NCI-H524 (cell line): ENCODE results near the gene CD53.
"Not testable (repeated sequence)": the region's sequence is repeated elsewhere in the genome, so short reads cannot be mapped to it uniquely, and the experiment has no call there.

Experiments
- DNase-seq, 2 experiments: peaks; one replicate each; lab custom pipeline; 2025; lab: John Stamatoyannopoulos, UW

CD53 gene, protein sequence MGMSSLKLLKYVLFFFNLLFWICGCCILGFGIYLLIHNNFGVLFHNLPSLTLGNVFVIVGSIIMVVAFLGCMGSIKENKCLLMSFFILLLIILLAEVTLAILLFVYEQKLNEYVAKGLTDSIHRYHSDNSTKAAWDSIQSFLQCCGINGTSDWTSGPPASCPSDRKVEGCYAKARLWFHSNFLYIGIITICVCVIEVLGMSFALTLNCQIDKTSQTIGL

DNA sequence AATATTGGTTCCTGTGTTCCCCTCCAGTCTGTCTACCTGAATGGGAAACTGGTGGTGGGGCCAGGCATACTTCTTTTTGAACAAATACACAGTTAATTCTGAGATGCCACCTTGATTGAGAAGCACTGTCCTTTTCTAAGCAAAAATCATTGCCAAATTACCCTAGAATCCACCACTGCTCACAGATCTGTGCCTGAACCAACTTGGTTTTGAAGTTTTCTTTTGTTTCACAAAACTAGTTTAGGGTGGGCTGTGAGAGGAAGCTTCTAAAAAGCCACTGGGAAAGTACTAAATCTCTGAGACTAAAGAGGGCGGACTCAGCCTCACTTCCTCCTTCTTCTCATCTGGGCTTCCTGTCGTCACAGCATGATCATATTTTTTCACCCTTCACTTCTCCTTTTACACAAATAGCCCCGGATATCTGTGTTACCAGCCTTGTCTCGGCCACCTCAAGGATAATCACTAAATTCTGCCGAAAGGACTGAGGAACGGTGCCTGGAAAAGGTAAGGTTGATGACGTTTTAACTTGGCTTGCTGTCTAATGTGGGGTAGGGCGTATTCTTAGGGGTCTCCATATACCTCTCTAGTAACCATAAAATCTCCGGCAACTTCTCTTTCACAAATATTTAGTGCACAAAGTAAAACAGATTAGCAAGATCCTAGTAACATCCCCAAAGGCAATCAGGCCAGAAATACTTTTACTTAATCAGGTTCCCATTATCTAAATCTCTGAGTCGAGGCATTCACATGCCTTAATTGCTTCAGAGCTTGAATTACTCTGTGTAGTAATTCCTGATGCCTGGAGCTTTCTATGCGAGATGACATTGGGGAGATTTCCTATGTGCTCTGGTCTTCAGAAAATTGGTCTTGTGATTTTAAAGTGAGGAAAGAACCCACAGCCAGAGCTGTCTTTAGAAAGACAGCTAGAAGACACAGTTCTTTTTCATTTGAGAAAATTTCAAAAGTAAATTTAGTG lies at the start of gene CD53:
Gene CD53, plus strand, starts transcription at position 404 of the 976 bp plus-strand sequence. CDS start 18,261 bp downstream, outside the sequence.
- DNase-seq, result no peak

DNA sequence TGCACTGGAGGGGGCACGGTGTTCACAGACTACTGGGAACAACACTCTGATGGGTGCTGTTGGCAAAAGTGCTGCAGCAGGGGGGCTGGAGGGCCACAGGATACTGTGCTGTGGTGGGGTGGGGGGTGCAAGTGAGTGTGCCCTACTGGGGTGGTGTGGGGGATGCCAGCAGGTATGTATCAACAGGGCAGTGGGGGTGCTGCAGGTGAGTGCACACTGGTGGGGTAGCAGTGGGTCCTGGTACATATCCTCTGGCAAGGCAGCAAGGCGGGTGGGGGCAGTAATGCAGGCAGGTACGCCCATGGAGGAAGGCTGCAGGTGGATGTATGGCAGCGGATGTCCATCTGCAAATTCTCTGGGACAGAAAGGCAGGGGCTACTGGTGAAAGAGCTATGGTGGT lies 48.8 kb upstream of the CD53 start:
- no peak for DNase-seq

DNA sequence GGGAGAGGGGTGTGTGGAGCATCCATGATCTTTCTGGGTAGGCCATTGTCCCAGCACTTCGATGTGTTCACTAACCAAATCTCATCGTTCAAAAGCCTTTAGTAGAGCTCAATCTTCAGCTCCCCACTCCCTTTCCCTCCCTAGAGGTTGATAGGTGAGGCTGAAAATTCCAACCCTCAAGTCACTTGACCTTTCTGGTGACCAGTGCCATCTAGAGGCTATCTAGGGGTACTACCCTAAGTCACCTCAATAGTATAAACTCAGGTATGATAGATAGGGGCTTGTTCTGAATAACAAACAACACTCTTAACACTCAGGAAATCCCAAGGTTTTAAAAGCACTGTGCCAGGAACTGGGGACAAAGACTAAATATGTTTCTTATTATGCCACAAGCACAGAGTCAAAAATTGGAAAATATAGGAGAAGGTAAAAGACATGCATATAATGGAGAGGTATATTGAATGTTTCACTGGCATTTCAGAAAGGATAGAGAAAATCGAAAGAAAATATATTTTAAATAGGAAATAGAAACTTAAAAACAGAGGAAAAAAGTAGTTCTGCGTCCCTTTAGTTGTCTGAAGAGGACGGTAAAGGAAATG lies 42.9 kb upstream of the CD53 start:
- peak; percentile 43 to 81 for DNase-seq

DNA sequence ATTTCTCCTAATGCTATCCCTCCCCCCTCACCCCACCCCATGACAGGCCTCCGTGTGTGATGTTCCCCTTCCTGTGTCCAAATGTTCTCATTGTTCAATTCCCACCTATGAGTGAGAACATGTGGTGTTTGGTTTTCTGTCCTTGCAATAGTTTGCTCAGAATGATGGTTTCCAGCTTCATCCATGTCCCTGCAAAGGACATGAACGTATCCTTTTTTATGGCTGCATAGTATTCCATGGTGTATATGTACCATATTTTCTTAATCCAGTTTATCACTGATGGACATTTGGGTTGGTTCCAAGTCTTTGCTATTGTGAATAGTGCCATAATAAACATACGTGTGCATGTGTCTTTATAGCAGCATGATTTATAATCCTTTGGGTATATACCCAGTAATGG lies 39.2 kb upstream of the CD53 start:
- not testable (repeated sequence) for DNase-seq

DNA sequence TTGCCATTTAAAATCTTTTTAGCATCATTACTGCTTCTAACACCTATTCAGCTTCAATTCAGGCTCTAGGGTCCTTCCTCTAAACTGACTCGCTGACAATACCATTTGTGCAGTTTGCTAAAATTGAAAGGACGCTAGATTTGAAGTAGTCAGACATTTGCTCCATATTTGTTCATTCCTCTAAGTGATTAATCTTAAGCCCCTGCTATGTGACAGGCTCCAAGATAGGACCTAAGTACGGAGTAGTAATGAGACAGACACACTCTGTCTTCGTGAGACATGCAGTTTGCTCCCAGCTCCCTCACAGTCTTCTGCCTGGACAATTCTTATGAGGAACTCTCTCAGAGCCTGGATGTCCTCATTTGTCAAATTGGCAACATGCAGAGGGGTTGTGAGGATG lies 26.1 kb upstream of the CD53 start:
- DNase-seq, result no peak

DNA sequence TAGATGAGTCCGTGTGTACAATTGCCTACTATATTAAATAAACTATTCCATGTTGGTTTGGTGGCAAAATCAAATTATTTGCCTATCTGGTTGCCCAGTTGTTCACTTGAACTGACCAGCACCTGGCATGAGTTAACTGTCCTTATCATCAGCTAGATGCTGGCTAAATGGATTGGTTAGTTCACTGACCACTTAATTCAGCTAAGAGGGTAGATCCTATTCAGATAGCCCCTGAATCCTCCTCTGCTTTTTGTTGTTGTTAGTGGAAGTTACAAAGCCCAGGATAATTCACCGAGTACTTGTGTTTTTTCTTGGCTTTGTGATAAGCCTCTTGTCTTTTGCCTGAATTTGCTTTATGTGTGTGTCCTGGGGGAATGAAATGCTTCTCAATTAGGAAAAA lies 22.8 kb upstream of the CD53 start:
- DNase-seq, result no peak

DNA sequence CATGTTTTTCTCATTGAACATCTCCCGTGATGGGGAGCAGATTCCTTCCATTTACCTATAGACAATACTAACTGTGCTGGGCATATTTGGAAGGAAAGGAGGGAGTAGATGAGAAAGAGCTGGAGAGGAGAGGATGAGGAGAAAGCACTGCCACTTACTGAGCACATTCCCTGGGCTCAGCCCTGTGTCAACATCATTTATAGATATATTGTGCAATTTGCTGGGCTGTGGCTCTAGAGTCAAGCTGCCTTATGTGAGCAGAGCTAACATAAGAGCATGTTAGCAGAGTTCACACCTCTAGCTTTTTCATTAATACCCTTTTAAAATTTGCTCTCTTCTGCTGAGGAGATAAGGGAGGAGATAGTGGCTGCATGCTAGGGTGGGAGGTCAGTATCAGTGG lies 22.3 kb upstream of the CD53 start:
- DNase-seq, result no peak

DNA sequence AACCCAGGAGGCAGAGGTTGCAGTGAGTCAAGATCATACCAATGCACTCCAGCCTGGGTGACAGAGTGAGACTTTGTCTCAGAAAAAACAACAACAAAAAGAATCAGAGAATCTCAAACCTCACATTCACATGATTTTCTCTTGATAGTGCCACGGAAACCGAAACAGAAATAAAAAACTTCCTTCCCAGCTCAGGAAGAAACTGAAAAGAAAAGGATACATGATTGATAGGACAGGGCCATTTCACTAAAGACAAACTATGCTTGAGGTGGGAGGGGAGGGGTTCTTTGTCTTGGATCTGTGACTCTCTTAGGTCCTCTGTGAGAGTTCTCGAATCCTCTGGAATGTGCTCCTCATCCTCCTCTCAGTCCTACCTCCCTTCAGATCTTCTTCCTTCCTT lies 19.8 kb upstream of the CD53 start:
- no peak for DNase-seq

DNA sequence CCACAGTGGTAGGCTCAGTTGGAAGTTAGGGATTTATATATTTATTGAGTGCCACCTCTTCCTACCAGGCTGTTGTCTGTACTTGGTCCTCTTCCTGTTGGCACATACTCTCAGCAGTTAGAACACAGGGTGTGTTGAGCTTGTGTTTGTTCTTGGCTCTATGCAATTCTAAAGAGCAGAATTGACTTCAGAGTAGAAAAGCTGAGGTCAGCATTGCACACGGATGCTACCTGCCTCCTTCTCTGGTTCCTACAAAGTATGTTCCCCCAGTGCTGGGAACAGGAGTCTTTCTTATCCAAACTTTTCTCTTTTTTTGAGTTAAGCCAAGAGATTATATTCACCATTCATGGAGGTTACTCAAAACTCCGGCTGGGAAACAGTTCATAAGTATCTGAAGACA lies 16.5 kb upstream of the CD53 start:
- no peak for DNase-seq

DNA sequence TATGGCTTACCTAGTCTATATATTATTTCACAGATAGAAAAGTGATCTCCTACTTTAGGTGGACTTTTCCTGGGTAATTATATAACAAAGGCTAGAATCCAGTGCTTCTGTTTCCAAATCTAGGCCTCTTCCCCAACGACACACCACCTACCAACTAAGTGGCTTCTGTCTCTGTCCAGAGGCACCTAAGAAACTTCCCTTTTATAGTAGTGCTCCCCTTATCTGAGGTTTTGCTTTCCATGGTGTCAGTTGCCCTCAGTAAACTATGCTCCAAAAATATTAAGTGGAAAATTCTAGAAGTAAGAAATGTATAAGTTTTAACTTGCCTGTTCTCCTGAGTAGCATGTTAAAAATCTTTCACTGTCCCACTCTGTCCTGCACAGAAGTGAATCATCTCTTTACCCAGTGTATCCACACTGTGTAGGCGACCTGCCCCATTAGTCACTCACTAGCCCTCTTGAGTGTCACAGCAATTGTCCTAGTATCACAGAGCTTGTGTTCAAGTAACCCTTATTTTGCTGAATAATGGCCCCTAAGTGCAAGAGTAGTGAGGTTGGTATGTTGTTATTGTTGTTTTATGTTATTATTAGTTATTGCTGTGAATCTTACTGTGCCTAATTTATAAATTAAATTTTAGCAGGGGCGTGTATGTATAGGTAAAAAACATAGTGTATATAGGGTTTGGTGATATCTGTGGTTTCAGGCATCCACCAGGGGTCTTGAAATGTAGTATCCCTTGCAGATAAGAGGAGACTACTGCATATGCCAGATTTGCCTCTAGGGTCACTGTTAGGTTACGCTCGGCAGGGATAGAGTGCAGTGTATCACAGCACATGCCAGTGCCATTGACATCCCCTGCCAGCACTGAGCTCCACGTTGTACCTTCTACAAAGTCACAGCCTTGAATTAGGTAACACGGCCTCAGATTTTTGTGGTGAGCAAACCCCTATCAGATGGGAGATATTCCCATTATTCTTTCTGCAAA lies 14.7 kb upstream of the CD53 start:
- no peak for DNase-seq

DNA sequence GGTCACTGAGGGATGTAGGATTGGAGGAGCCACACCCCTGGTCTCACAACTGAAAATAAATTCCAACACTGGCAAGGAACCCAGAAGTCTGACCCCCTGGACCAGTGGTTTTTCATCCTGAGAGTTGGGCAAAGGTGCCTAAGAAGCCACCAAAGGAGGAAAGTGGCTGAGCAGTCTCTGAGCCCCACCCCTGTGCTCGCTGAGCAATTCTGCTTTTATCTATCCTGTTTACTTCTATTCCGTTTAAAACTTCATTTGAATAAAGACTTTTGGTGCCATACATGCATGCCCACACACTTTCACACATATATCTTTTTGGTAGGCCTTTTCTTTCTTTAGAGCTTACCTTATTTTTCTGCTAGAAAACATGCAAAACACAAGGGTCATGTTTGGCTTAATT lies 13.9 kb upstream of the CD53 start:
- DNase-seq, result no peak

DNA sequence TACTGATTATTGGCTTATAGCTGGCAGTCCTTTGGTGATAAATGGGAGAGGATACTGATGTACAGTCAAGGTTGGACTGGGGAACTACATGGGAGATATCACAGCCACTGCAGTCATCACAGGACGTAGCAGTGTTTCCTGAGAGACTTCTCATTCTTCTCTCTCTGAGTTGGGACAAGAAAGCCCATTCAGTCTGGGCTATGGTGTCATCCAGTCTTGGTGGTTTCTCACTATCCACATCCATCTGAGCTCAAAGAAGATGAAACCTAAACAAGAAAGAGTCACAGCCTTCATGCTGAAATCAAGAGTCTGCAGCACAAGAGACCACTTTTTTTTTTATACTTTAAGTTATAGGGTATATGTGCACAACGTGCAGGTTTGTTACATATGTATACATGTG lies 12.8 kb upstream of the CD53 start:
- no peak for DNase-seq

DNA sequence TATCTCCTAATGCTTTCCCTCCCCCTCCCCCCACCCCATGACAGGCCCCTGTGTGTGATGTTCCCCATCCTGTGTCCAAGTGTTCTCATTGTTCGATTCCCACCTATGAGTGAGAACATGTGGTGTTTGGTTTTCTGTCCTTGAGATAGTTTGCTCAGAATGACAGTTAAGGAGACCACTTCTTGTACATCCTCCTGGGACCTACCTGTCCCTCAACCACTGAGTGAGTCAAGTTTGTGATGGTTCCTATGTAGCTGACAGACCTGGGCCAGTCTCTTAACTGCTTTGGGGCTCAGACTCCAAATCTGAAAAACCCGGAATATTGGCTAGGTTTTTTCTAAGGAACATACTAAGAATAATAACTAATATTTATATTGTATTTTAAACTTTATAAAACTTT lies 12.3 kb upstream of the CD53 start:
- not testable (repeated sequence) for DNase-seq

DNA sequence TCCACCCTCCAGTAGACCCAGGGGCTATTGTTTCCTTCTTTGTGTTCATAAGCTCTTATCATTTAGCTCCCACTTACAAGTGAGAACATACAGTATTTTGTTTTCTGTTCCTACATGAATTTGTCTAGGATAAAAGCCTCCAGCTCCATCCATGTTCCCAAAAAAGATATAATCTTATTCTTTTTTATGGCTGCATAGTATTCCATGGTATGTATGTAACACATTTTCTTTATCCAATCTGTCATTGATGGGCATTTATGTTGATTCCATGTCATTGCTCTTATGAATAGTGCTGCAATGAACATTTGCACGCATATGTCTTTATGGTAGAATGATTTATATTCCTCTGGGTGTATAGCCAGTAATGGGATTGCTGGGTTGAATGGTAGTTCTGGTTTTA lies 11.0 kb upstream of the CD53 start:
- not testable (repeated sequence) for DNase-seq

DNA sequence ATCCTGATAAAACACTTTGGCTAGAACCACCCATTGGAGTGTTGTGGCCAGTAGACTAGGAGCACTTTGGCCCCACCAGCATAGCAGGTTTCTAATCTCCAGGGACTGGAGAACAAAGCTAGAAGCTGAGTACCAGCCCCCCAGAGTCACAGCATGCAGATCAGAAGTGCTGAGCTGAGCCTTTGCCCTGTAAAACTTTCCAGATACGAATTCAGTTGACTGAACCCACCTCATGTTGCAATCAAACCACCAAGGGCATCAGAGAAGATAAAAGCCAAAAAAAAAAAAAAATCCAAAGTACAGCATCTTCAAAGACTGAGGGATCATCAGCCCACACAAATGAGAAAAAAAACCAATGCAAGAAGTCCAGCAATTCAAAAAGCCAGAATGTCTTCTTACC lies 8.7 kb upstream of the CD53 start:
- no peak for DNase-seq

DNA sequence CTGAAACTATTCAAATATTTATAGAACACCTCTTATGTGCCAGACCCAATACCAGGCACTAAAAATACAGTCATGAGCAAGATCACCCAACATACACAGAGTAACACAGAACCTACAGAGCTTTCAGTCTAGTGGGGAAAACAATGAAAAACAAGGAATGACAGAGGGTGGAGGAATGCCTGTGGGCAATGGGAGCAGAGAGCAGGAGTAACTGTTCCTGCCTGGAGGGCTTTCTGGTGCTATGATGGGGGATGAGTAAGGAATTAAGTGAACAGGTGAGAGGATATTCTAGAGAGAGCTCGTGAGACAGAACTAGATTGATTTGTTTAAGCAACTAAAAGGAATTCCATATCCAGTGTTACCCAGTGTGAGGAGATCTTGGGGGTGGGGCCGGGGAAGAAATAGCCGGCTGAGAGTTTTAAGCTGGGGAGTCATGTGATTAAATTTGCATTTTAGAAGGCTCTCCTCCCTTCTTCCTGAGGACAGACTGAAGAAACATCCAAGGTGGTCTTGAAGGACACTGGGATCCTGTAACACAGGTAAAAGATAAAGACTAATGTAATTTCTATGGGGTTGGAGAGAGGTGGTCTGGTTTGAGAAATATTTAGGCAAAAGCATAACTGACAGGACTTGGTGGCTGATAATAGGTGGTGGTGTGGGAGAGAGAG lies 2.1 kb upstream of the CD53 start:
- no peak for DNase-seq

DNA sequence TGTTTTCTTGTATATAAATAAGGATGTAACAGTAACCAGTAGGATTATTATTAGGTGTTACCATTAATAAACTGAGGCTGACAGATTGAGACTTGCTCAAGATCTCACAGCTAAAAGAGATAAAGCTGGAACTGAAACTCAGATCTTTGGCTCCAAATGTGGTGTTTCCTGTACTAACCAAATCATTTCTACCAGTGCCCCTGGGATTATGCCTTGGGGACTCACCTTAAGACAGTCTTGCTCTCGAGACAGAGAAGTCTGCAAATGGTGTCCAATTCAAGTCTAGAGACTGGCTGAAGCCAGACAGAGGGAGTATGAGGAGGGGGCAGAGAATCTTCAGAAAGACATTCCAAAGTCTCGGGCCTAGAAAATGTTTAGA lies 593 bp upstream of the CD53 start:
- DNase-seq, result no peak

DNA sequence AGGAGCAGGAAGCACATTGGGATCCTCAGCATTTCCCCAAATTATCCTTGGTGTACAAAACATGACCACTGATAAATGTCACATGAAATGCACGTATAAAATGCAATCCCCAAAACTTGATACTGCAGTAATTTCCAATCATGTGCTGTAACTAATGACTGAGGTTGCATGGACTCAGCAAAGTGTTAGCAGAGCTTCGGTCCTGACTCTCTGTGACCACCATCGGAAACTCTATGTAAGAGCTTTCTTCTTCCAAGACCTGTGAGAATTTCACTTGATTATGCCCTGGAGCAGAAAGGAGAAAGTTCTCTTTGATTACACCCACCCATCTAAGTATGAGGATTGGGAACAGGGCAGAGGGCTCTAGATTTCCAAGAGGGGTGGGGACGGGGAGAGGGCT lies 908 bp downstream of the CD53 start:
- no peak for DNase-seq

DNA sequence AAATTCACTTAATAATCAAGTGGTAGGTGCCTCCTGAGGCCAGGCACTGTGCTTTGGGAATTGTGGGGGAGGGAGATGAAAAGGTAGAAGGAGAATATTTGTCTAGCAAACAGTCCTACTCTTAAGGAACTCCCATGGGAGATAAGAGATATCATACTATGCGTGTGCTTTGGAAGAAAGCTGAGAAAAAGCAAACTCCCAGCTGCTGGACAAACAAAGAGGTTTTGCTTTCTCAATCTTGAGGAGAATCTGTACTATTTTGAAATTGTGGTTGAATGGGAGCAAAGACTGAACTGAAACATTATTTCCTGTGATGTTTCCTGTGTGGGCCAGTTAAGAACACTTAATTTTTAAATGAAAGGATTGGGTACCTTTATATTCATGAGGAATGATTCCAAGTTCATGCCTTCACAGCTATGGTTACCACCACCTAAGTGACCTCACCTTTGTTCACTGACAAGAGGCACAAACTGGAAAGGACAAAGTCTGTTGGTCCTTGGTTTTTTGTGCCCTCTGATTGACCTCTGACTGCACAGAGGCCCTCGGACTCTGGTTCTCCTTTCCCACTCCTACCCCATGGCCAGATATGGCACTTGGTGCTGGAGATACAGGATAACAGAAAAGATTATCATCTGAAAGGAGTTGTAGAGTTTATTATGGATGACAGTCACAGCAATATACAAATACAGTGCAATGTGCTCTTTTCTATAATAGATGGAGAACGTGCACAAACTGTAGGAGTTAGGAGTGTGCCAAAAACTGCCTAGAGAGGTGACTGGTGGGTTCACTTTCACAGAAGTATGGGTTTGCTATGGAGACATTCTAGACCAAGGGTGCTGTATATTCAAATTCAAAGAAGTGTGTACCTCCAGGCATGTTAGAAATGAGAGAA lies 1.6 kb downstream of the CD53 start:
- DNase-seq, result no peak

DNA sequence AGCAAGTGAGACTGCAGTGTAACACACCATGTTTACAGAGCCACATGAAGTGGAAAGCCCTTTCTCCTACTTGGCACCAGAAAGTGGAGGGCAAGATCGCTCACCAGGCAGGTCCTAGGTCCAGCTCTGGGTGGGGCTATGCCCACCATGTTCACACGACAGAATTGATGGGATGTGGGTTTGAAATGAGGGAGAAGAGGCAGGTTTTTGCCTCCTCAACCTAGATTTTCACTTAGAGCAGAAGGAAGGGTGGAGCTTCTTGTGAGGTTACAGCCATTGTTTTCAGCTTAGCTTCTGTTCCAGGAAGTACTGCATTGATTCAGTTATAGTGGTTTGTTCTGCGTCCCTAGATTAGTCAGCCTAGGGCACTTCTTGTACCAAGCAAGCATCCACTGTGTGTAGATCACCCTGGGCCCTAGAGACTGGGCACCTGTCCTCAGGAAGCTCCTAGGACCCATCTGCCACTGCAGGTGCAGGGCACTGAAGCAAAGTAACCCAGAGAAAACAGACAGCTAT lies 2.3 kb downstream of the CD53 start:
- no peak for DNase-seq
